NCI-H1092 treated with DMSO at 0.1 percent for 48 hours (cell line): ENCODE data around the gene KPTN.
A peak's percentile ranks its signal among the peaks of the same experiment; 100 is the strongest.

Experiments used
- DNase-seq: peaks from one replicate; lab custom pipeline; 2025; lab: John Stamatoyannopoulos, UW

Gene KPTN

GRCh38 chr19:47483800-47484690 lies at the start of gene KPTN:
KPTN (minus strand) TSS chr19:47484219; CDS start chr19:47484160, 59 bp downstream.
- peak; percentile 88 for DNase-seq

DNA sequence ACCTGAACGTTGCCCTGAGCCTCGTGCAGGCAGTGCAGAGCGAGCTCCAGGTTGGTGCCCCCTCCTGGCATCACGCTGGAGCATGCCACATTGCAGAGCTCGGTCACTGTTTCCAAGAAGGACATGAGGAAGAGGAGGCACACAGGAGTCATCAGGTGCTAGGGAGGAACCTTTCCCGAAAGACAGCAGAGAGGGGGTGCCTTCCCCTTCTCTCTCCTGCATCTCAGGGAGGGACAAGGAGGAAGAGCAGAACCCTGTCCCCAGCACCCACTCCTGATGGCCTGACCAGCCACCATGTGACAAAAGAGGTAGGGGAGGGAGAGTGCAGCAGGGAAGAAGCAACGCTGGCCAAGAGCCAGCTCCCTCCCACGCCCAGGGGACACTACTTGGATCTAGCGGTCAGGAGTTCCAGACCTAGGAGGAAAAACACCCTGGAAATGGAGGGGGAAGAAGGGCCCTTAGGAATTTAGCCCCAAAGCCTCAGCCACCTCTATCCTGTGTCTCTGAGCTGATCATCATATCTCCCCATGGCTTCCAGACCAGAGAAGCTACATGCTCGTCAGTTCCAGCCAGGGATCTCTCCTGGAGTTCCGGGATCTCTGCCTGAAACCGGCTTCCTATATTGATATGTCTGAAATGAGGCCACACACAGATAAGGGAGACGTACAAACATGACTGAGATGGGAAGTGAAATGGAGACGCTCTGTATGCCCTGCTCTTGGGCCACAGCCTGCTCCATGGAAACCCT lies 47.8 kb upstream of the KPTN start:
- no peak for DNase-seq

- no peak for DNase-seq
Measured at GRCh38 chr19:47529018-47529742, 45.2 kb upstream of the KPTN start.

DNA sequence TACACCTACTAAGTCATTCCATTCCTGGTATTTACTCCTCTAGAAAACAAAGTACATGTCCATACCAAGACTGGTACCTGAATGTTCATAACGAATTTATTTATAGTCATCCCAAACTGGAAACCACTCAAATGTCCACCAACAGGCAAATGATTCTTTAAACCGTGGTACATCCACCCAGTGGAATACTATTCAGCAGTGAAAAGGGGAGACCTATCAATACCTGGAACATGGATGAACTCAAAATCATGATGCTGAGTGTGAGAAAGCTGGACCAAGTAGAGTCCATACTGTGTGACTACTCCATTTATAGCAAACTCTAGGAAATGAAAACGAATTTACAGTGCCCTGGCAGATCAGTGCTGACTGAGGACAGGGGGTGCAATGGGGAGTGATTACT lies 42.8 kb upstream of the KPTN start:
- no peak for DNase-seq

DNA sequence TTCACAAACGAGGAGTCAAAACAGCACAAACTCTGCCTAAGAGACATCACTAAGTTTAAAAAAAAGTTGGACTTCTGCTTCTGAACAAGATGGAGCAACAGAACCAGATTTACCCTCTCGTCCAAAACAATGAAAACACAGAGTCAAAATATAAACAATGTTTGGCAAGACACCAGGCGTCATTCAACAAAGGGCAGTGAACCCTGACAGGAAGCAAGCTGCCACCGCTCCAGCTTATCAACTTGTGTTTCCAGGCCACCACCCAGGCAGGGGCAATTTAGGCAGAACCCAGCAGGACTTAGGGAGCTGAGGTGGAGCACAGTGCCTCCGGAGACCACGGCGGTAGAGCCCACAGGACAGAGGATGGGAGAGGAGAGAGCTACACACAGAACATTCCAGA lies 39.5 kb upstream of the KPTN start:
- DNase-seq: peak; percentile 12

DNA sequence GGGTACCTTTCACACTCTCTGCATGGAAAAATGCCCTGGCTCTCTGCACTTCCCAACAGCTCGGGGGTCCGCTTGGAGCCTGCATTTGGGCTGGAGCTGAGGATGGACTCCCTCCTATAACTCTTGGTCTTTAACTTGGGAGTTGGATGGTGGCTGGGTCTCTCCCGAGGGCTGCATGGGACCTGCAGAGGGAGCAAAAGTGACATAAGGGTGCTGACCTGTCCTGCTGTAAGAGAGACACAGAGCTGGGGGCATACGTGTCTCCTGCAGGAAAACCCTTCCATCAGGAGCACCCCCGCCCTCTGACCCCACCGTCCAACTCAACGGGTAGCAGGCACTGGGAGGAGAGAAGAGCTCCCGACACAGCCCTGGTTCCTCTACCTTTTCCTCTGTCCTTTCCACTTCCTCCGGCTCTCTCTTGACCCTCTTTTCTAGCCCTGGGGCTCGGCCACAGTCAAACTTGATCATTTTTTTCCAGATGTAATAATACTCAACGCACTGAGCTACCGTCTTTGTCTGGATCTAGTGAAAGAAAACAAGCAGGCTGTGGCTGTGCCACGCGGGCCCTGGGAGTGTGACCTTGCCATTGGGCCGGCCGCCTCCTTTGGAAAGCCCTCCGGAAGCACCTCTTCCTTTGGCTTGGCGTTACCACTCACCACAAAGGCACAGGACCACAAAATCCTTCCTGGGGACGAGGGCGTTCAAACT lies 37.6 kb upstream of the KPTN start:
- DNase-seq: no peak

- DNase-seq: no peak
Measured at GRCh38 chr19:47520839-47521238, 36.8 kb upstream of the KPTN start.

DNA sequence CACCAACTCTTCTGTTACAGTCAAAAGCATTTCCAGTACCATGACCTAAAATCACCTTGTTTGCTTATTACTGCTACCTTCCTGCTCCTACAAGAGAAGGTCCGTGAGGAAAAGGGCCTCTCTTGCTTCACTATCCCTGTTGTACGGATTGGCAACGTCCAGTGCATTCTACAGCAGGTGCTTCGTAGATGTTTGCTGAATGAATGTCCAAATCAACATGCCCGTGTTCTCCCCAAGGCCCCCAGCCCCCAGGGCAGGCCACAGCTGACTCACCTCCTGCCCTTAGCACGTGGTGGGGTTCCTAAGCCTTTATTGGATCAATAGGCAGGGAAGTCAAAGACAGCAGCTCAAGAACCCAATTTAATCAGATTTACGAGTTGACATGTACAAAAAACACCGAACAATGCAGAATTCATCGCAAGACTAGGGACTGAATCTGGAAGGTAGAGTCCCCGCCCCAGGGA lies 36.4 kb upstream of the KPTN start:
- DNase-seq: no peak

DNA sequence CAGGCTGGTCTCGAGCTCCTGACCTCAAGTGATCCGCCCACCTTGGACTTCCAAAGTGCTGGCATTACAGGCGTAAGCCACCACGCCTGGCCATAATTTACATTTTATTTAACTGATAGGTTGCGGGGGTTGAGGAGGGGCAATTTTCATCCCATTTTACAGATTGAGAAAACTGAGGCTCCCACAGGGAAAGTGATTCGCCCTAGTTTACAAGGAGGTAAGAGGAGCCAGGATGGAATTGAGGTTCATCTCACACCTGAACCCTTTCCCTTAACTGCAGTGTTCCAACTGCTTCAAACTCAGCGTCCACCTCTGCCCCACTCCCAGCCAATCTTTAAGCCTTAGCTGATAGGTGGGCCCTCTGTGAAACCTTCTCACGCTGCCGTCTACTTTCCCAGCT lies 34.8 kb upstream of the KPTN start:
- no peak for DNase-seq

DNA sequence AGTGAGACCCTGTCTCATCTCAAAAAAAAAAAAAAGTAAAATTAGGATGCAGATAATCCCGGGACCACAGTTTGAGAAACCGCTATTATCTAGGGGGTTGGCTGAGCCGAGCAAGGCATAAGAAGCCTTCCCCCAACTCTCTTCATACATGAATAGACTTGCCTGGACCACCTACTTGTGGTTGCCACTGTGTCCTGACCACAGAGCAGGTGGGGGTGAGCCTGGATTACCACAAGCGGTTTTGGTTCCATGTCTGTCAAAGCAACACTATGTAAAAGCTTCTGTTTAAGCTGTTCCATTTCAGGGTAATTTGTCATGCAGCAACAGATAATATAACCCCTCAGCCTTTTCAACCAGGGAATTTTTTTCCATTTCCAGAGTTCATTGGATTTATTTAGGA lies 34.1 kb upstream of the KPTN start:
- DNase-seq: no peak

DNA sequence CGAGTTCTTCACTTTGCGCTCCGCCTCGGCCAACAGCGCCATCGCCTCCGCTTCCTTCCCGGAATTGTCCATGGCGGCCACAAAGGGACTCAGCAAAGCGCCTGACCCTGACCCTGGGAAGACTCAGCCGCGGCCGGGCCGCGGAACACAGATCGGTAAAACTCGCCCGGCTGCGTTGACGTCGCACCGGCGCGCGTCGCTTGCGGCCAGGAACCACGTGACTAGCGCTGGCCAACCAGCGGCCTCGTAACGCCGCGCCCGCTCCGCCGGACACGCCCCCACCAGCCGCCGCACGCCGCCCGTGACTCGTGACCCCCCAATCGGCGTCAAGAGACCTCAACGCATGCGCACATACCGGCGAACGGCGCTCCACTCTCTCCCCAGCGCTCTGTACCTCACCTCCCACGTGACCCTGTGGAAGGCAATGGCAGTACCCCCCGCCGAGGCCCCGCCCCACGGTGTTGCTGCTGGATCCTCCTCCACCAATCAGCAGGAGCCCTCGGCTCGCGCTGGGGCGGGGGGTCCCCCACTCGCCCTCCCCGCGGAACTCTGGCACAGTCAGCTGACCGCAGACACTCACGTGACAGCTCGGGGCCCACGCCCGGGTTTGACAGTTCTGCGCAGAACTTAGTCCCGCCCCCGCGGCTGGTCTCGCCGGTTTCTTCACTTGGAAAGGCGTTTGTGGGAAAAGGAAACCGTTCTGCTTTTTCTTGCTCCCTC lies 31.0 kb upstream of the KPTN start, which contains the start of gene NAPA:
TSS of gene NAPA (minus strand) at position 195 of the 720 bp plus-strand sequence. CDS start at position 72, 123 bp downstream.
- DNase-seq: peak; percentile 100

GRCh38 chr19:47514151-47514868 lies 30.3 kb upstream of the KPTN start:
- DNase-seq: no peak

DNA sequence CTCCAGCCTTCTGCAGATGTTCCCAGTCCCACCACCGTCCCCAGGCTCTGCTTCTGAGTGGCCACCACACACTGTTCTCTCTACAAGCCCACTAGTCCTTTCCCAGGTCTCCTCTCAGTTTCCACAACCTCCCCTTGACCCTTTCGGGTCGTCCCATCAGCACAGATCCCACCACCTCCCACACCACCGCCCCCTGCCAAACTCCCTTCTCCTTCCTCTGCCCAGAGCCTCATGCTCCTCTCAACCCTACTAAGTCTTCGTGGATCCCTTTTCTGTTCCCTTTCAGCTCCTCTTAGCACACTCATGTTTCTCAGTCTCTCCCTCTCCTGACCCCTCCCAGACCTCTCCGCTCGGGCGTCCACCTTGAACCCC lies 28.9 kb upstream of the KPTN start:
- no peak for DNase-seq

GRCh38 chr19:47512183-47512947 lies 28.3 kb upstream of the KPTN start:
- DNase-seq: no peak

- no peak for DNase-seq
Measured at GRCh38 chr19:47511681-47512080, 27.7 kb upstream of the KPTN start.

DNA sequence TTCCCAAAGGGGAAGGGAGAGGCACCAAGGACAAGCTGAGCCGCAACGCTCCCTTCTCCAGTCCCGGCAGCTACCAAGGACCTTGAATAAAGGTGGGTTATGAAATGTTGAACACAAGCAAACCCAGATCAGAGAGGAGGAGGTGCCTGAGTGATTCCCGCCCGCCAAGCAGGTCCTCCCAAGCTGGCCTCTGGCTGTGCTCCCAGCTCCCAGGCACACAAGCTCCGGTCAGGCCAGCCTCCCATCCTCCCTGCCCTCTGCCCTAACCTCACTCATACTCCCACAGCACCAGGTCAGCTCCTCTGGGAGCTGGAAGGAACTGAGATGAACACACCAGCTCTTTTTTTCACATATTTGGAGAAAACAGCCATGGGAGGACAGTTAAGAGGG lies 27.1 kb upstream of the KPTN start:
- DNase-seq: no peak

DNA sequence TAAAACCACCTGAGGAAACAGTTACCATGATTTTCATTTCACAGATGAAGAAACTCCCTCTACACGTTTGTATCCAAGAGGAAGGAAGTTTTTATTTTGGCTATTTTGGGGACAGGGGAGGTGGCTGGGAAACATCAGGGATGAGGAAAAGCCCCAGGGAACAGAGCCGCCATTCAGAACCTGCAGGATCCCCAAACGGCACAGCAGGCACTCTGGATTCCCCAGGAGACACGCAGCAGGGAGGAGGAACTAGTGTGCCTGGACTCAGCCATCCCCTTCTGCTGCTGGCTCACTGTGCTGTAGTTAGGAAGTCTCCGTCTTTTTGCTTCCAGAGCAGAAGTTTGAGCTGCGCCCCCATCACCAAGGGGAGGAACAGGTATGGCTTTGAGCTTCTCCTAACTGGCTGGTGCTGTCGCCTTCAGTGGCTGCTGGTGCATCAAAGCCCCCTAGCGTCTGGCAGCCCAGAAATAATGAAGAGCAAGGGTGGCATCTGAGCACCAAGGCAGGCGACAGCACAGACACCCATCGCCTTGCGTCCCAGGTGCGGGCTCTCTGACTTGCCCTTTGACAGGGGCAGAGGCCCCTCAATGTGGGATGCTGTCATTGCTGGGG lies 26.6 kb upstream of the KPTN start:
- no peak for DNase-seq

GRCh38 chr19:47509973-47510372 lies 26.0 kb upstream of the KPTN start:
- DNase-seq: no peak

DNA sequence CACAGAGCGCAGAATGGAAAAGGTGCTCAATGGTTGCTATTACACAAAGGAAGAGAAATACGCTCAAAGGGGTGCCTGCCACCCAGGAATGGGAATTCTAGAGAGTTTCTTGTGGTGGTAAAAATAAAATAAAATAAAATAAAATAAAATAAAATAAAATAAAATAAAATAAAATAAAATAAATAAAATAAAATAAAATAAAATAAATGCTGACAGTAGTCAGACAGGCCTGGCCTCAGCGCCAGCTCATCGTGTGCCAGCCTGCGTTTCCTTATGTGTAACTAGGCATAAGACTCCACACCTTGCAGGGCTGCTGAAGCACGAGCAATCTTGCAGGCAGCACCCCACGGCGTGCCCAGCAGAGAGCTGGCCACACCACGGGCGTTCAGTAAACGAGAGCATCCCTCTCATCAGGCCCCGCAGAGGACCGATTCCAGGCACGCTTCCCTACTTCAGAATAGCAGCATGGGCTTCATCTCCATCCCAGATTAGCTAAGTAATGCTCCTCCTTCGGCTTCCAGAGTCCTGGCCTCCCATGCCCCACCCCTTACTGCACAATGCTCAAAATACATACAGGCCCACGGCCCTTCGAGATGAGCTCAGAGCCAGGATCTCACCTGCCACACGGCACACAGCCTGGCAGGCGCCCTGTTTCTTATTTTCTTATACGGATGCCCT lies 25.3 kb upstream of the KPTN start:
- DNase-seq: no peak
